Mucosa of descending colon (tissue), 3 donors: ENCODE results near the gene NETO1. TPM values are rescaled to one million over a fixed set of nuclear protein-coding genes. Genes with fewer than 3 reads are reported as not detected.

Experiments used
- ATAC-seq: fragments of 200-7000 bp; cut with Tn5 transposase; one replicate; pipeline ENCODE4 v1.9.1; 2020; ENCODE audit warnings: mild to moderate bottlenecking, moderate library complexity
- DNase-seq, 3 donors: peaks; one replicate each; pipeline ENCODE4 v3.0.0-alpha.2; 2020
- H3K36me3 ChIP-seq: fragments of 200-600 bp; one replicate; pipeline ENCODE4 v1.8.0; 2021; ENCODE audit warnings: low read depth, mild to moderate bottlenecking
- H3K4me1 ChIP-seq: fragments of 200-600 bp; one replicate; pipeline ENCODE4 v1.8.0; 2021; ENCODE audit warnings: low read depth, mild to moderate bottlenecking
- H3K4me3 ChIP-seq: fragments of 200-600 bp; one replicate; pipeline ENCODE4 v1.8.0; 2021; ENCODE audit warnings: mild to moderate bottlenecking
- H3K9me3 ChIP-seq: fragments of 200-600 bp; one replicate; pipeline ENCODE4 v1.8.0; 2021; ENCODE audit warnings: mild to moderate bottlenecking
- CTCF ChIP-seq: fragments of 200-600 bp; IDR thresholded peaks from one replicate; pipeline ENCODE4 v1.8.0; 2022; ENCODE audit warnings: antibody characterized with exemption, mild to moderate bottlenecking
- intact Hi-C, 2 donors: fragments of 100-400 bp; cut with DNase I in 1 of 2; cut with micrococcal nuclease in 1 of 2; formaldehyde crosslinking; loops; one replicate each; pipeline versions ENCODE4 v1.11.0 to v1.11.1; 2022; cut with DNase I, micrococcal nuclease
- total RNA-seq, 3 donors: library from RNA; stranded (reverse); fragmentation: NEBNext Ultra II Directional in 2 of 3; extraction: Animal tissue kit (Norgen Biotek cat#: 25700) in 2 of 3; gene quantifications; one replicate each; pipeline versions ENCODE4 v1.2.1 to v1.2.4, GENCODE V29; 2021 to 2023
- donor health status: DM: no; HTN: no; CAD: no; lungs with moderate emphysema.
- donor health status: DM: no; HTN: no; CAD: no.
- donor health status: DM: no; HTN: yes; CAD: no.

Gene NETO1
- total RNA-seq, 3 donors from 2014 or later = not detected

GRCh38 chr18:72762515-72763122 lies 105.2 kb downstream of the NETO1 start:
- no peak overlapping the region for H3K4me3 ChIP-seq
- DNase-seq (peak in 1 of 3 donors; percentile 6), ATAC-seq (no peak)
- H3K36me3 ChIP-seq = no peaks in the 10 kb centered on the region
- peak; percentile 32 for TF ChIP-seq CTCF
- H3K4me1 ChIP-seq = no peaks in the 10 kb centered on the region
- H3K9me3 ChIP-seq = no peaks in the 10 kb centered on the region
- intact Hi-C loops = loop anchor here in 1 of 2 donors (5.0 kb wide), 1 partner anchor 1080 kb away; no protein-coding TSS in a partner anchor

- Histone ChIP-seq H3K36me3 (no peaks in the 10 kb centered on the region), H3K4me3 (no peak overlapping the region), H3K9me3 (no peaks in the 10 kb centered on the region), H3K4me1 (no peaks in the 10 kb centered on the region)
- DNase-seq = no peak
- ATAC-seq = no peak
- intact Hi-C loops = no loop called here
- TF ChIP-seq CTCF = no peak
These were observed 115.6 kb downstream of the NETO1 start for GRCh38 chr18:72752220-72752619.

GRCh38 chr18:72742002-72742401 lies 125.8 kb downstream of the NETO1 start:
- Histone ChIP-seq H3K4me3 (no peak overlapping the region), H3K4me1 (no peaks in the 10 kb centered on the region), H3K9me3 (no peaks in the 10 kb centered on the region), H3K36me3 (no peaks in the 10 kb centered on the region)
- intact Hi-C loops = no loop called here
- no peak for TF ChIP-seq CTCF
- DNase-seq = no peak
- ATAC-seq = no peak

- ATAC-seq (no peak), DNase-seq (no peak)
- TF ChIP-seq CTCF = no peak
- H3K4me3 ChIP-seq = no peak overlapping the region
- intact Hi-C loops = no loop called here
- H3K9me3 ChIP-seq = no peaks in the 10 kb centered on the region
- H3K36me3 ChIP-seq = no peaks in the 10 kb centered on the region
- no peaks in the 10 kb centered on the region for H3K4me1 ChIP-seq
These were observed 129.7 kb downstream of the NETO1 start for GRCh38 chr18:72738136-72738535.

GRCh38 chr18:72727776-72728175 lies 140.0 kb downstream of the NETO1 start:
- ATAC-seq (no peak), DNase-seq (no peak)
- intact Hi-C loops = no loop called here
- Histone ChIP-seq H3K4me1 (no peaks in the 10 kb centered on the region), H3K4me3 (no peak overlapping the region), H3K36me3 (no peaks in the 10 kb centered on the region), H3K9me3 (no peaks in the 10 kb centered on the region)
- no peak for TF ChIP-seq CTCF
